Activated CD4-positive, alpha-beta T cell treated with anti-CD3 and anti-CD28 coated beads, Interleukin-2, Interleukin-4, amounts not matched to agents 100 ng/mL and 50 ng/mL, durations not matched to agents 16 hours and 8 hours (primary cell): ENCODE results near the gene ENDOD1.

ENCODE experiments used
- DNase-seq: peaks from one replicate; pipeline ENCODE4 v3.0.0-alpha.2; 2020; ENCODE audit warnings: low spot score

Gene ENDOD1

GRCh38 chr11:95144313-95145235 is 54.9 kb downstream of the ENDOD1 start:
- no peak for DNase-seq

- no peak for DNase-seq
Observed at GRCh38 chr11:95145430-95146060, 55.9 kb downstream of the ENDOD1 start.

- peak; percentile 30 for DNase-seq
Observed at GRCh38 chr11:95147364-95147905, 57.8 kb downstream of the ENDOD1 start.

- no peak for DNase-seq
Observed at GRCh38 chr11:95148406-95148805, 58.8 kb downstream of the ENDOD1 start.

GRCh38 chr11:95148938-95149337 is 59.3 kb downstream of the ENDOD1 start:
- no peak for DNase-seq

- no peak for DNase-seq
Observed at GRCh38 chr11:95149651-95150364, 60.2 kb downstream of the ENDOD1 start.

- DNase-seq, result peak; percentile 94
Observed at GRCh38 chr11:95150956-95151684, 61.5 kb downstream of the ENDOD1 start.

- peak; percentile 19 for DNase-seq
Observed at GRCh38 chr11:95152876-95153856, 63.5 kb downstream of the ENDOD1 start.

GRCh38 chr11:95153857-95154246 is 64.2 kb downstream of the ENDOD1 start:
- DNase-seq, result no peak

GRCh38 chr11:95154514-95154913 is 64.9 kb downstream of the ENDOD1 start:
- DNase-seq, result peak; percentile 64

GRCh38 chr11:95155385-95155784 is 65.7 kb downstream of the ENDOD1 start:
- DNase-seq, result no peak

- no peak for DNase-seq
Observed at GRCh38 chr11:95156133-95156721, 66.6 kb downstream of the ENDOD1 start.

GRCh38 chr11:95156916-95157541 is 67.4 kb downstream of the ENDOD1 start:
- DNase-seq, result no peak

- DNase-seq, result no peak
Observed at GRCh38 chr11:95157824-95158223, 68.2 kb downstream of the ENDOD1 start.

GRCh38 chr11:95161248-95161647 is 71.6 kb downstream of the ENDOD1 start:
- no peak for DNase-seq

GRCh38 chr11:95163106-95163505 is 73.5 kb downstream of the ENDOD1 start:
- DNase-seq, result no peak

GRCh38 chr11:95165638-95166037 is 76.0 kb downstream of the ENDOD1 start:
- no peak for DNase-seq

GRCh38 chr11:95166781-95167180 is 77.1 kb downstream of the ENDOD1 start:
- DNase-seq, result no peak

GRCh38 chr11:95170294-95170693 is 80.6 kb downstream of the ENDOD1 start:
- DNase-seq, result no peak
